HG03159 (cell line): Measurements from ENCODE around the gene CDK16.

Experiments used
- ATAC-seq: cut with Tn5 transposase; IDR thresholded peaks from one replicate; pipeline ENCODE4 v1.9.1; 2021; ENCODE audit warnings: mild to moderate bottlenecking, moderate library complexity; ENCODE audit not compliant: unreplicated experiment

Gene CDK16

GRCh38 chrX:47226531-47227333, 8.3 kb downstream of the CDK16 start:
- no peak for ATAC-seq

- ATAC-seq, result no peak
These were observed 8.8 kb downstream of the CDK16 start for GRCh38 chrX:47227334-47227583.

- ATAC-seq, result no peak
These were observed 10.2 kb downstream of the CDK16 start for GRCh38 chrX:47228550-47229270.

- no peak for ATAC-seq
These were observed 10.9 kb downstream of the CDK16 start for GRCh38 chrX:47229427-47229826.

GRCh38 chrX:47230136-47230868, 11.8 kb downstream of the CDK16 start:
- no peak for ATAC-seq

- ATAC-seq, result no peak
These were observed 12.7 kb downstream of the CDK16 start for GRCh38 chrX:47231167-47231566.

GRCh38 chrX:47232197-47232802, 13.8 kb downstream of the CDK16 start:
- ATAC-seq, result no peak

DNA sequence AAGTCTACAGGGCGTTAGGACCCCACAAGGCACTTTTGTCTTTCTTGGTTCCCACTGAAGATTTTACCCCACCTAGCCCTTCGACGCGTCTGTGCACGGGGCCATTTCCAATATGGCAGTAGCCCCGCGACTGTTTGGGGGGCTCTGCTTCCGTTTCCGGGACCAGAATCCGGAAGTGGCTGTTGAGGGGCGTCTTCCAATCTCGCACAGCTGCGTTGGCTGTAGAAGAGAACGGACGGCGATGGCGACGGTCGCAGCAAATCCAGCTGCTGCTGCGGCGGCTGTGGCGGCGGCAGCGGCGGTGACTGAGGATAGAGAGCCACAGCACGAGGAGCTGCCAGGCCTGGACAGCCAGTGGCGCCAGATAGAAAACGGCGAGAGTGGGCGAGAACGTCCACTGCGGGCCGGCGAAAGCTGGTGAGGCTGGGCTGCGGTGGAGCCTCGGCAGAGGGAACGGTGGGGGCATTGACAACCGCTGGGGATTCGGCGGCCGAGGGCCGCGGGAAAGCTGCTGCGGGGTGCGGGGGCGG, 14.4 kb downstream of the CDK16 start, which contains the start of gene USP11:
USP11 (plus strand) TSS at position 207 of the 530 bp plus-strand sequence; CDS start at position 242, 35 bp downstream.
- ATAC-seq, result no peak

DNA sequence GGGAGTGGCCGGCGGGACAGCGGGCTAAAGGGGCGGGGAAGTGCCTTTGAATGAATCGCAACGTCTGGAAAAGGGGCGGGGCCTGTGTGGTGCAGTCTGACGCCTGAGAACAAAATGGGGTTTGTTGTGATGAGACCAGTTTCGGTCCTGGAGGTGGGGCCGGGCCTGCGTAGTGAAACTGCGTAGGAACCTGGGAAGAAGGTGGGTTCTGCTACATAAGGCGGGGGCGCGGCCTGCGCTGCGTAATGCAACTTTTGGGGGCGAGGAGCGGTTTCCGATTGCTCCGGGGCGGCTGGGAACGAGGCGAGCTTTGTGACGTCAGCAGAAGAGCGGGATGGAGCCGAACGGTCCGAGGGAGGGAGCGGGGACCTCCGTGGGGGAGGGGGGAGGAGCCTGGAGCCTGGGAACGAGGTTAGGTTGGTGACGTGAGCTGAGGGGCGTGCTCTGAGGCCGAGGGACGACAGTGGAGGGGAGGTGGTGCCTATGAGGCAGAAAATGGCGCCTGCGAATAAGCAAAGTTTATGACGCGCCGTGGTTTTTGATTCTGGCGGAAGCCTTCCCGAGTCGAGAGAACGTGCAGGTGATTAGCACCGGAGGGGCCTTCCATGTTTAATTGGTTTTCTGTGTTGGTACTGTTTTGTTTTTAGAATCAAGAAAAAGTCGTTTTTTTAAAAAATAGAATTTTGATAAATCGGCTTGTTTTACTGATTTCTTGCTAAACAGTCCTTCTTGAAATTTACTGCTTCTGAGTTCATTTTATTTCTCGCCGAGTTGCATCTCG, 15.0 kb downstream of the CDK16 start:
- ATAC-seq, result peak; percentile 81

DNA sequence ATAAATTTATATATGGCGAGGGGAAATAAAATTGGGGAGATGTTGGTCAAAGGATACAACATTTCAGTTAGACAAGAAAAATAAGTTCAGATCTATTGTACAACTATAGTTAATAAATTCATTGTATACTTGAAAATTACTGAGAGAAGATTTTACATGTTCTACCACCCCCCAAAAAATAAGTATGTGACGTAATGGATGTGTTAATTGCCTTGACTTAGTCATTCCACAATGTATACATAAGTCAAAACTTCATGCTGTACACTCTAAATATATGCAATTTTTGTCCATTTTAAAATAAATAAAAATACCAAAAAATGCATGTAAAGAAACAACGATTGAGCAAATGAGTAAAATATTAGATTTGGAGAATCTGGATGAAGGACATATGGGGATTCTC, 16.1 kb downstream of the CDK16 start:
- ATAC-seq, result no peak

DNA sequence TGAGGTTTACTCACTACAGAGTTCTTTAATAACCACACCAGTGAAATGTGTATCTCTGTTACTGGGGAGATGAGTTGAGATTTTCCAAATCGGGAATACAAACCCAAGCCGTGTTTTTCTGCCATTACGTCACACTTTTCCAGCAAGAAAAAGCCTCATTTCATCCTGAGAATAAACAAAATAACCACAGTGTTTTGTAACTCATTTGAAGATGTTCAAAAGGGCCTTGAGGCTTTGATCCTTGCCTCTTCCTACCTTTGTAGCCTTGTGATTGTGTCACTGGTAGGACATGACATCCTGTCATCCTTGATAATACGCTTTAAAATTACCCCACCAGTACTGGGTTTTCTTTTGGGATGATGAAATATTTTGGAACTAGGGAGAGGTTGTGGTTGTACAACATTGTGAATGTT, 17.2 kb downstream of the CDK16 start:
- ATAC-seq, result no peak

- ATAC-seq, result no peak
These were observed 20.7 kb downstream of the CDK16 start for GRCh38 chrX:47239199-47239598.

DNA sequence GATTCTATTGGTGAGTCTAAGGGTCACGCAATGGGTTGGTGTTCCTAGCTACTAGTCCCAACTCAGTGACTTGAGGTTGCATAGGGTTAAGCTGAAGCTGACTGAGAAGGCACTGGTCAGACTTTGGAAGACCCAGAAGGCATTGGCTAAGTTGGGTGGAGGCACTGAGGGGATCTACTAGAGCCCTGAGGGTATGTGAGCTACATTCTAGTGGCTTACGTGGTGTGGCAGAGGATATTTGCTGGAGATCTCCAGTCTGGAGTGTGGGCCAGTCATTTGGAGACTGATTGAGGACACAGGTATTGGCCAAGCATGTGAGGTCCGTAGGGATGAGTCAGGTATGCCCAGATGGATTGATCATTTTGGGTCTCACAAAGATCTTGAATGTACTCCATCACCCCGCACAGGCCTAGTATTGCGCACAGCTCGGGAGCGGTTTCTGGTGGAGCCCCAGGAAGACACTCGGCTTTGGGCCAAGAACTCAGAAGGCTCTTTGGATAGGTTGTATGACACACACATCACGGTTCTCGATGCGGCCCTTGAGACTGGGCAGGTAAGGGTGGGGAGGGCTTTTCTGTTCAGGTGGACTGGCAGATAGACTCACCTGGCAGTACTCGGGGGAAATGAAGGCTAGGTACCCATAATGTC, 21.5 kb downstream of the CDK16 start:
- ATAC-seq, result no peak

DNA sequence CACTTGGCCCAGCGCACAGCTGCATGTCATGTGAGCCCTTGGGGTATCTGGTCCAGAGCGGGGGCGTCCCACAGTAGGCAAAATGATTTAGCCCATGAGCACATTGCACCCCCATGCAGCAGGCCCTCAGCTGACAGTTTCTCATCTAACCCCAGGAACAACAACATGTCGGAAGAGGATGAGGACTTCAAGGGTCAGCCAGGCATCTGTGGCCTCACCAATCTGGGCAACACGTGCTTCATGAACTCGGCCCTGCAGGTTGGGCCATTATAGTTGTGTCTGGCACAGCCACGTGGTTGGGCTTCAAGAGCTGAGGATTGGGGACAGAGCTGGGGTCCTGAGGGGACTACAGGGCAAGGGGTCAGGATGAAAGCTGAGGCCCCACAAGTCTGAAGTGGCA, 22.1 kb downstream of the CDK16 start:
- ATAC-seq, result no peak

- no peak for ATAC-seq
These were observed 22.9 kb downstream of the CDK16 start for GRCh38 chrX:47241201-47242011.

DNA sequence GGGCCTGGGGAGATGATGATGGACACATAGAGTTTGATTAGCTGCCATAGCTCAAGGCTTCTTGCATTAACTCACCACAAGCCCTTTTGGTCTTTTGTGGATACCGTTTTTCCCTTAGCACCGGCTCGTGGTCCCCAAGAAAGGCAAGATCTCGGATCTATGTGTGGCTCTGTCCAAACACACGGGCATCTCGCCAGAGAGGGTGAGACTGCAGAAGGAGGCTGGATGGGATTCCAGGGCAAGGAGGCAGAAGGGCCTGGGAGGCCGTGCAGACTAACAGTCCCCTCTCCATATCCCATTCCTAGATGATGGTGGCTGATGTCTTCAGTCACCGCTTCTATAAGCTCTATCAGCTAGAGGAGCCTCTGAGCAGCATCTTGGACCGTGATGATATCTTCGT, 23.8 kb downstream of the CDK16 start:
- no peak for ATAC-seq

DNA sequence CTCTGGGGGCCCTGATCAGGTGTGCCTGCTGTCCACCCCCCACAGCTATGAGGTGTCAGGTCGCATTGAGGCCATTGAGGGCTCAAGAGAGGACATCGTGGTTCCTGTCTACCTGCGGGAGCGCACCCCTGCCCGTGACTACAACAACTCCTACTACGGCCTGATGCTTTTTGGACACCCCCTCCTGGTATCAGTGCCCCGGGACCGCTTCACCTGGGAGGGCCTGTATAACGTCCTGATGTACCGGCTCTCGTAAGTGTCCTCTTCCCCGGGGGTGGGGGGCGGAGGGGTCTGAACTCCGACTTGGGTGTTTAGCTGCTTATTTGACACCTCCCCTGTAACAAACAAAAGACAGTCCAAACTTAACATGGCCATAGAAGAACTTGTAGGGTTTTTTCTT, 24.9 kb downstream of the CDK16 start:
- ATAC-seq, result no peak

DNA sequence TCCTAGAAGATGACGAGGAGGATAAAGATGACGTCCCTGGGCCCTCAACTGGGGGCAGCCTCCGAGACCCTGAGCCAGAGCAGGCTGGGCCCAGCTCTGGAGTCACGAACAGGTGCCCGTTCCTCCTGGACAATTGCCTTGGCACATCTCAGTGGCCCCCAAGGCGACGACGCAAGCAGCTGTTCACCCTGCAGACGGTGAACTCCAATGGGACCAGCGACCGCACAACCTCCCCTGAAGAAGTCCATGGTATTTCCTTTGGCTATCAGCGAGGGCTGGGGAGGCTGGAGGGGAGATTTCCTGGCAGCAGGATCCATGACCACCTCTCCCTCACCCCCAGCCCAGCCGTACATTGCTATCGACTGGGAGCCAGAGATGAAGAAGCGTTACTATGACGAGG, 26.2 kb downstream of the CDK16 start:
- ATAC-seq, result no peak

DNA sequence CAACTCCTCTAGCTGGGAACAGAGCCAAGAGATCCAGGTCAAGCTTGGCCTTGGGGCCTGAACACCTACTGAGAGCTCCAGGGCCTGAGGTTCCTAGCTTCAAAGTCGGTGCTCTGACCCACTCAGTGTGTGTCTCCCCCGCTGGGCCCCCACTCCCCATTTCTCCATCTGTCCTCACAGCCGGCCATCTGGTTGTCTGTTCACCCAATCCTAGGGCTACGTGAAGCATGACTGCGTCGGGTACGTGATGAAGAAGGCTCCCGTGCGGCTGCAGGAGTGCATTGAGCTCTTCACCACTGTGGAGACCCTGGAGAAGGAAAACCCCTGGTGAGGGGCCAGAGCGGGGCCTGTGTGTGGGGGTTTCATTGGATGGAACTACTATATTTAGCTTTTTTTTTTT, 26.7 kb downstream of the CDK16 start:
- no peak for ATAC-seq
